Stimulated activated CD8-positive, alpha-beta memory T cell treated with anti-CD3 and anti-CD28 coated beads, Interleukin-15, amount 100 ng/mL, for 4 hours (primary cell): Measurements from ENCODE around the gene CUTA.
"Not testable (repeated sequence)": the region's sequence is repeated elsewhere in the genome, so short reads cannot be mapped to it uniquely, and the experiment has no call there.

Experiments
- DNase-seq, 2 donors: peaks; one replicate each; pipeline ENCODE4 v3.0.0-alpha.2; 2020; ENCODE audit warnings: low read depth in 2 of 2

The CUTA gene

GRCh38 chr6:33405386-33405940, 12.4 kb downstream of the CUTA start:
- DNase-seq = no peak

DNA sequence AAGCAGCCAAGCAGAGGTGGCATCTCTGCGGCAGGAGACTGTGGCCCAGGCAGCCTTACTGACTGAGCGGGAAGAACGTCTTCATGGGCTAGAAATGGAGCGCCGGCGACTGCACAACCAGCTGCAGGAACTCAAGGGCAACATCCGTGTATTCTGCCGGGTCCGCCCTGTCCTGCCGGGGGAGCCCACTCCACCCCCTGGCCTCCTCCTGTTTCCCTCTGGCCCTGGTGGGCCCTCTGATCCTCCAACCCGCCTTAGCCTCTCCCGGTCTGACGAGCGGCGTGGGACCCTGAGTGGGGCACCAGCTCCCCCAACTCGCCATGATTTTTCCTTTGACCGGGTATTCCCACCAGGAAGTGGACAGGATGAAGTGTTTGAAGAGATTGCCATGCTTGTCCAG, 13.0 kb downstream of the CUTA start:
- no peak for DNase-seq

- not testable (repeated sequence) for DNase-seq
Measured at GRCh38 chr6:33399881-33400280, 18.0 kb downstream of the CUTA start.

DNA sequence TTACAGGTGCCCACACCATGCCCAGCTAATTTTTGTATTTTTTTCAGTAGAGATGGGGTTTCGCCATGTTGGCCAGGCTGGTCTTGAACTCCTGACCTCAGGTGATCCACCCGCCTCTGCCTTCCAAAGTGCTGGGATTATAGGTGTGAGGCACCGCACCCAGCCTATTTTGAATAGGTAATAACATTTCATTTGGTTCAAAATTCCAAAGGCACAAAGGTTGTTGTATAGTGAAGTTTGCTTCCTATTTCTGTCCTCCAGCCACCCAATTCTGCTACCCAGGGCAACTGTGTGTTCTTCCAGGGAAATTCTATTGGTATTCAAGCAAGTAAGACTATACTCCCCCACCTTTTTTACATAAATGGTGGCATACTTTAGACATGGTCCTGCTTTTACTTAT, 19.3 kb downstream of the CUTA start:
- DNase-seq = not testable (repeated sequence)

GRCh38 chr6:33397541-33397940, 20.4 kb downstream of the CUTA start:
- DNase-seq = no peak

GRCh38 chr6:33392979-33393378, 24.9 kb downstream of the CUTA start:
- no peak for DNase-seq

GRCh38 chr6:33392595-33392948, 25.3 kb downstream of the CUTA start:
- no peak for DNase-seq

DNA sequence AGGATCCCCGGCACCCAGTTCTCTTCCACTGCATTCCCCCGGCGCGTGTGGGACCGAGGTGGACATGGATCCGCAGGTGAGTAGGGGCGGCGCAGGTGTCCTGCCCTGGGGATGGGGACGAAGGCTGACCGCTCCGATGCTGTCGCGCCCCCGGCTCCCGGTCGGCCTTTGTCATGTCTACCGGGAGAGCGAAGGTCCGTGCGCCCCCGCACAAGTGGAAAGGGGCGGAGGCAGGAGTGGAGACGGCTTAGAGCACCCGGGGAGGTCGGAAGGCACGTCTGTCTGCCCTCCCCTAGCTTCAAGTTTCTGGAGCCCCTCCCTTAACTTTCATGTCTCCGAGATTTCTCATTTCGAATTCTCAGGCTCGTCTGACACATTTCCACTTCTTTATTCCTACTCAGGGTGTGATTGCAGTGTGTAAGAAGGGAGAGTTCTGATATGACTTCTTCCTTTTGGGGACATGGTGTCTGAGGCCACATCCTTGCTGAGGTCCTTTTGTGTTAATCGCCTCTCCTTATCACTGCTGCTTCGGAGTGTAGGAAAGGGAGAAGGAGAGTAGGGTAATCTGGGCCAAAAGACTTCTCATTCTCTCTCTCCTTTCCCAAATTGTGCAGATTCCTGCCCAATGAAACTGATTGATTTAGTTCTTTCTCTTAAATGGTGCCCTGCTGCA, 25.8 kb downstream of the CUTA start:
- no peak for DNase-seq

DNA sequence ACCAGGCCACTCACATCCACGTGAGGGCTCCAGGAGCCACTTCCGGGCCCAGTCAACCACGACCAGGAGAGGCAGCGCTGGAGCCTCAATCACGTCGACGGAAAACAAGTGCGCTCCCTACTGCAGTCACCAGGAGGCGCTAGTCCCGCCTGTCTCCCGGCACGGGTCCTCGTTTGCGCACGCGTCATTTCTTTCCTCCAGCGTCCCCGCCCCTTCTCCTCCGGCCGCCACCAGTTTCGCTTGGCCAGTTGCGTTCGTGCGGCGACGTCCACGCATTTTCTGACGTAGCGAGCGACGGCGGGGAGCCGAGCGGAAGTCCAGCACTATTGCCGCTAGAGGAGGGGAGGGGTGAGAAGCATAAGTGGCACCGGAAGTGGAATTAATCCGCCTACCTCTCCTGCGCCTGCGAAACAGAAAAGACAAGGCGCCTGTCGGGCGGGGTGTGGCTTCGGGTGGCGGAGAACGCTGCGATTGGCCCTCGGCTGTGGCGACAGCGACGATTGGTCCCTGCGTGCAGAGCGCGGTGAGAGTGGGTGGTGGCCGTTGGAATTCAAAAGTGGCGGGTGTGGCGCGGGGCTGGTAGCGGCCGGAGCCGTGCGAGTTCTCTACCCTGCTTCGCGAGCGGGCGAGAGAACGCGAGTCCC, 26.5 kb downstream of the CUTA start, which contains the start of gene KIFC1:
TSS of gene KIFC1 (plus strand) at position 546 of the 644 bp plus-strand sequence. CDS start 163 bp downstream, outside the sequence.
- peak; percentile 98 for DNase-seq

- DNase-seq = no peak
Measured at GRCh38 chr6:33390767-33391277, 27.1 kb downstream of the CUTA start.

DNA sequence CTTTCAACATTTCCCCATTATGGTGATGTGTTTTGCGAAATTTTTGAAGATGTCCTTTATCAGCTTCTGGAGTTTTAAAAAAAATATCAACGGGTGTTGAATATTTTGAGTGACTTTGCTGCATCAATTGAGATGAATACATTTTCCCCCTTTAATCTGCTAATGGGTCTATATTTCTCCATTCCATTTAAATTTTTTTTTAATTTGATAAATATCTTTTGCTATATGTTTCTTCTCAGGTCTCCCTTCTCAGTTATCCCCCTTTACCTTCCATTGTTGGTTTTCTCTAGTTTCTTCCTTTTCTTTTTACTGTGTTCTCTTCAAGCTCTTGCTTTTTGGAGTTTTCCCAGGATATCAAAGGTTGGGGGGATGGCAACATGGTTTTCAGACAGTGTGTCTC, 27.7 kb downstream of the CUTA start:
- DNase-seq = no peak

DNA sequence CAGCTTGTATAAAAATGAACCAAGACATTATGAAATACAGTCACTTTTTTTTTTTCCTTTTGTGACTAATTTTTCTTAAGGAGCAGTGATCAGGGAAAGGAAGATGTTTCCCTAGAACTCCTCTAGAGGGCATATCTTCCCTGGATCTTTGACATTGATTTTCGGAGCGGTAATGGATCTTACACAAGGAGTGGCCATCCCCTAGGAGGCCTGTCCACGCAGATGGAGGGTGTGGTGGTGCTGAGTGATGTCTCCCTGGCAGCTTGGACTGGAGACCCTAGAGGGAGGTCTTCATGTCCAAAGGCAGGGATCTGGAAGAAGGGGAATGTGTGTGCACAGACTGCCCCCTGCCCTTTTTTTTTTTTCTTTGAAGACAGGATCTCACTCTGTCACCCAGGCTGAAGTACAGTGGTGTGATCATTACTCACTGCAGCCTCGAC, 33.3 kb downstream of the CUTA start:
- DNase-seq = no peak

GRCh38 chr6:33383427-33384185, 34.3 kb downstream of the CUTA start:
- DNase-seq = no peak

GRCh38 chr6:33380272-33380981, 37.5 kb downstream of the CUTA start:
- no peak for DNase-seq

GRCh38 chr6:33379184-33379583, 38.7 kb downstream of the CUTA start:
- not testable (repeated sequence) for DNase-seq

DNA sequence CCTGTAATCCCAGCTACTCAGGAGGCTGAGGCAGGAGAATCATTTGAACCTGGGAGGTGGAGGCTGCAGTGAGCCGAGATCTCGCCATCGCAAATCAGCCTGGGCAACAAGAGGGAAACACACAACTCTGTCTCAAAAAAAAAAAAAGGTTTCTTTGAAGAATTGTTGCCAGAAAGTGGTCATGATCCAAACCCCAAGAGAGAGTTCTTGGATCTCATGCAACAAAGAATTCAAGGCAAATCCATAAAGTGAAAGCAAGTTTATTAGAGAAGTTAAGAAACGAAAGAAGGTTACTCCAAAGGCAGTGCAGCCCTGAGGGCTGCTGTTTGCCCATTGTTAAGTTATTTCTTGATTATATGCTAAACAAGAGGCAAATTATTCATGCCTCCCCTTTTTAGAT, 40.7 kb downstream of the CUTA start:
- DNase-seq = no peak

DNA sequence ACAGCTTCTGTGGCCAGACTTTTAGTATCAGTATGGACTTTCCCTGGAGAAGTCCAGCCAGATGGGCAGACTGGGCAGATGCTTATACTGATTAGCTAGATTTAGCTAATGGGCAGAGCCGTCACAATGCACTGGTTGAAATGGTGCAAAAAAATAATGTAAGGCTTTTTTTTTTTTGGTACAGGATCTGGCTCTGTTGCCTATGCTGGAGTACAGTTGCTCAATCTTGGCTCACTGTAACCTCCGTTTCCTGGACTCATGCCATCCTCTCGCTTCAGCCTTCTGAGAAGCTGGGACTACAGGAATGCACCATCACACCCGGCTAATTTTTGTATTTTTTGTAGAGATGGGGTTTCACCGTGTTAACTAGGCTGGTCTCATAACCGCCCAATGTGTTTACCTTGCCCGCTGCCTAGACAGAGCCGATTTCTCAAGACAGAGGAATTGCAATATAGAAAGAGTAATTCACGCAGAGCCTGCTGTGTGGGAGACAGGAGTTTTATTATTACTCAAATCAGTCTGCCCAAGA, 42.7 kb downstream of the CUTA start:
- DNase-seq = no peak

DNA sequence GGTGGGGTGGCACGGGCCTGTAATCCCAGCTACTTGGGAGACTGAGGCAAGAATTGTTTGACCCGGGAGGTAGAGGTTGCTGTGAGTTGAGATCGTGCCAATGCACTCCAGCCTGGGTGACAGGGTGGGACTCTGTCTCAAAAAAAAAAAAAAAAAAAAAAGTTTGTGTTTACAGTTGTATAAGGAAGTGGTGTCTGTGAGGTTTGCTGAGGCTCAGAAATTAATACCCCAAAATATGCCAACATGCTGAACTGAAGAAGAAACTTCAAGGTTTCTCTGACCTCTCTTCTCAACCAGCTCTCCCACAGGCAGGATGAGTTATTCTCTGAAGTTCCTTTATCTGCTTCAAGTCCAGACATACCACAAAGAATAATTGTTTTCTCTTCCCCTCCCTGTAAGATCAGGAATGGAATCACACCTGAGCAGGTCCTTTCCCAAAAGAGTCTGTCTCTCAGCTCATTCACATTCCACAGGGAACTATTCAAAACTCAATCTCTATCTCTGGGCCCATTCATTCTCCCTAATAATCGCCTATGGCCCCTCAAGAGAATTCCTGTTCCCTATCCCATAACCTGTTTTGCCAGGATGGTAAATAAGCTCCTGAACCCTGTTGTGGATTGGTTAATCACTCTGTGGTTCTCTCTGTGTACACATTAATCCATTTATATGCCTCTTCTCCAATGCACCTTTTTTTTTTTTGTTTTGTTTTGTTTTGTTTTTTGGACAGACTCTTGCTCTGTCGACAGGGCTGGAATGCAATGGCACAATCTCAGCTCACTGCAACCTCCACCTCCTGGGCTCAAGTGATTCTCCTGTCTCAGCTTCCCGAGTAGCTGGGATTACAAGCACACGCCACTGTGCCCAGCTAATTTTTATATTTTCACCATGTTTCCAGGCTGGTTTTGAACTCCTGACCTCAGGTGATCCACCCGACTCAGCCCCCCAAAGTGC, 43.7 kb downstream of the CUTA start:
- no peak for DNase-seq

DNA sequence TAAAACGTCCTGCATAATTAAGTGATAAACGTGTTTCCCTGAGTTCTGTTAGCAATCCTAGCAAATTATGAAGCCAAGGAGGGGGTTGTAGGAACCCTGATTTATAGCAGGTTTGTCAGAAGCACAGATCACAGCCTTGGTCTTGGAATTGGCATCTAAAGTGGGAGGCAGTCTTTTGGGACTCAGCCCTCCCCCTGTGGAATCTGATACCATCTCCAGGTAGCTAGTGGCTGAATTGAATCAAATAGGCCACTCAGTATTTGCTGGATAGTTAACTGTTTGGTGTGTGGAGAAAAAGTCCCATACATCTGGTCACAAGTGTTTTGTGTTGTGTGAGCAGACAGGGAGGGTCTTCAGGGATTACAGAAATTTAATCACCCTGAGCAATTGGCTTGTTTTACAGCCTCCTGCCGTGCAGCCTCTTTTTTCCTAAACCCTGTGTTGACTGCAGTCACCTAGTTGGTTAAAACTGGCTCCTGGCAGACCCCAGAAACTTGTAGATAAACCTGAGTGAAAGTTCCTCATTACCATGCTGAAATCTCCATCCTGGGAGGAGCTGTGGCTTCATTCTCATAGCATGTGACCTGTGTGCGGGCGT, 45.3 kb downstream of the CUTA start:
- DNase-seq = no peak

DNA sequence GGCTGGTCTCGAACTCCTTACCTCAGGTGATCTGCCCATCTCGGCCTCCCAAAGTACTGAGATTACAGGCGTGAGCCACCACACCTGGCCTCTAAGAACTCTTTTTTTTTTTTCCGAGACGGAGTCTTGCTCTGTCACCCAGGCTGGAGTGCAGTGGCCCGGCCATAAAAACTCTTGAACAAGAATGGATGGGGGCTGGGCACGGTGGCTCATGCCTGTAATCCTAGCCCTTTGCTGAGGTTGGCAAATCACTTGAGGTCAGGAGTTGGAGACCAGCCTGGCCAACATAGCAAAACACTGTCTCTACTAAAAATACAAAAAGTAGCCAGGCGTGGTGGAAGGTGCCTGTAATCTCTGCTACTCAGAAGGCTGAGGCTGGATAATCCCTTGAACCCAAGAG, 46.0 kb downstream of the CUTA start:
- DNase-seq = not testable (repeated sequence)
